Measurements from ENCODE around the gene TTC21A.

Gene TTC21A

GRCh38 chr3:39171860-39172259, 64.4 kb downstream of the TTC21A start (continued):
- TF ChIP-seq BACH2 (CRISPR knock-in tag; IDR thresholded peaks at IDR 0.05; ENCODE audit: borderline replicate concordance): no peak
- no peak for TF ChIP-seq TOX (CRISPR knock-in tag; IDR thresholded peaks at IDR 0.05; ENCODE audit: borderline replicate concordance)
- TF ChIP-seq GLIS3 (CRISPR knock-in tag; IDR thresholded peaks at IDR 0.05): no peak
- no peak for TF ChIP-seq TSHZ2 (CRISPR knock-in tag; IDR thresholded peaks at IDR 0.05)
- TF ChIP-seq CSDC2 (CRISPR knock-in tag; IDR thresholded peaks at IDR 0.05): no peak

- no peak for ATAC-seq
- TF ChIP-seq ZFP3 (CRISPR knock-in tag; IDR thresholded peaks at IDR 0.05): no peak
- no peak for TF ChIP-seq TOX (CRISPR knock-in tag; IDR thresholded peaks at IDR 0.05; ENCODE audit: borderline replicate concordance)
- no peak for TF ChIP-seq ZNF8 (CRISPR knock-in tag; IDR thresholded peaks at IDR 0.05)
- TF ChIP-seq SNAI2 (CRISPR knock-in tag; IDR thresholded peaks at IDR 0.05): no peak
- no peak for TF ChIP-seq GLIS3 (CRISPR knock-in tag; IDR thresholded peaks at IDR 0.05)
- TF ChIP-seq CSRNP3 (CRISPR knock-in tag; IDR thresholded peaks at IDR 0.05): no peak
- no peak for TF ChIP-seq OSR1 (CRISPR knock-in tag; IDR thresholded peaks at IDR 0.05)
- no peak for TF ChIP-seq POU6F1 (CRISPR knock-in tag; IDR thresholded peaks at IDR 0.05; ENCODE audit: borderline replicate concordance, low read depth)
- no peak for TF ChIP-seq PPARA (CRISPR knock-in tag; IDR thresholded peaks at IDR 0.05; ENCODE audit: borderline replicate concordance)
- no peak for TF ChIP-seq TCF4 (CRISPR knock-in tag; IDR thresholded peaks at IDR 0.05; ENCODE audit: borderline replicate concordance)
- TF ChIP-seq ISL1 (CRISPR knock-in tag; IDR thresholded peaks at IDR 0.05): no peak
- no peak for TF ChIP-seq ZFP30 (CRISPR knock-in tag; IDR thresholded peaks at IDR 0.05)
- no peak for TF ChIP-seq CREB5 (CRISPR knock-in tag; IDR thresholded peaks at IDR 0.05; ENCODE audit: low read depth)
These were observed 66.0 kb downstream of the TTC21A start for GRCh38 chr3:39173318-39174125.

GRCh38 chr3:39176025-39176714, 68.7 kb downstream of the TTC21A start:
- no peak for TF ChIP-seq PPARA (CRISPR knock-in tag; IDR thresholded peaks at IDR 0.05; ENCODE audit: borderline replicate concordance)
- TF ChIP-seq BACH2 (CRISPR knock-in tag; IDR thresholded peaks at IDR 0.05; ENCODE audit: borderline replicate concordance): no peak
- no peak for TF ChIP-seq CSRNP3 (CRISPR knock-in tag; IDR thresholded peaks at IDR 0.05)
- TF ChIP-seq ZFP3 (CRISPR knock-in tag; IDR thresholded peaks at IDR 0.05): no peak
- TF ChIP-seq PATZ1 (CRISPR knock-in tag; IDR thresholded peaks at IDR 0.05; ENCODE audit: borderline replicate concordance): no peak
- no peak for TF ChIP-seq ARNTL (CRISPR knock-in tag; IDR thresholded peaks at IDR 0.05; ENCODE audit: borderline replicate concordance, low read depth)
- no peak for TF ChIP-seq ZNF565 (CRISPR knock-in tag; conservative IDR thresholded peaks at IDR 0.05; ENCODE audit: low read depth)
- no peak for TF ChIP-seq ISL1 (CRISPR knock-in tag; IDR thresholded peaks at IDR 0.05)
- TF ChIP-seq ZNF70 (CRISPR knock-in tag; IDR thresholded peaks at IDR 0.05): no peak
- TF ChIP-seq ZC3H10 (CRISPR knock-in tag; IDR thresholded peaks at IDR 0.05): no peak
- ATAC-seq: no peak

Data from SK-N-SH treated with all-trans-retinoic acid at 6 μM for 48 hours (cell line).